Fibroblast of lung (primary cell): ENCODE data around the gene AGPAT4. TPM values are rescaled to one million over a fixed set of nuclear protein-coding genes. Genes with fewer than 3 reads are reported as not detected.

Source experiments
- DNase-seq, 2 donors: peaks; one replicate each; pipeline versions ENCODE4 v3.0.0 to v3.0.0-alpha.2; 2010; ENCODE audit warnings: low read depth in 2 of 2
- H2AFZ ChIP-seq: 2 replicates; pipeline ENCODE4 v1.5.1; 2012; ENCODE audit warnings: low read length, control low read depth, inconsistent platforms
- H3K27ac ChIP-seq: 2 replicates; pipeline ENCODE4 v1.5.1; 2011; ENCODE audit warnings: low read length, control low read depth; ENCODE audit not compliant: insufficient read depth
- H3K27me3 ChIP-seq: 2 replicates; pipeline ENCODE4 v1.5.1; 2011; ENCODE audit warnings: mild to moderate bottlenecking, low read length; ENCODE audit not compliant: control insufficient read depth, insufficient read depth
- H3K36me3 ChIP-seq: 2 replicates; pipeline ENCODE4 v1.5.1; 2011; ENCODE audit warnings: low read length; ENCODE audit not compliant: control insufficient read depth, insufficient read depth
- H3K4me1 ChIP-seq: 2 replicates; pipeline ENCODE4 v1.5.1; 2011; ENCODE audit warnings: low read length; ENCODE audit not compliant: control insufficient read depth, insufficient read depth; ENCODE audit errors: extremely low read depth
- H3K4me2 ChIP-seq: 2 replicates; pipeline ENCODE4 v1.5.1; 2011; ENCODE audit warnings: low read length, control low read depth; ENCODE audit not compliant: insufficient read depth; ENCODE audit errors: extremely low read depth
- H3K4me3 ChIP-seq, 4 experiments: fragments of 200-600 bp in 1 of 4; sonication (generic) in 1 of 4; replicated peaks in 1 of 4; 2 replicates each; pipeline ENCODE4 v1.5.1; 2011 to 2016; ENCODE audit warnings: low read length in 4 of 4, low read depth in 3 of 4, mild to moderate bottlenecking in 3 of 4, control low read depth in 2 of 4, inconsistent platforms in 1 of 4, mixed read lengths in 1 of 4; ENCODE audit not compliant: insufficient read depth in 1 of 4; ENCODE audit errors: control extremely low read depth in 1 of 4
- H3K79me2 ChIP-seq: 2 replicates; pipeline ENCODE4 v1.5.1; 2012; ENCODE audit warnings: mild to moderate bottlenecking, low read length, inconsistent platforms; ENCODE audit not compliant: control insufficient read depth, insufficient read depth
- H3K9ac ChIP-seq: 2 replicates; pipeline ENCODE4 v1.5.1; 2011; ENCODE audit warnings: mild to moderate bottlenecking, low read length, control low read depth; ENCODE audit not compliant: insufficient read depth
- H3K9me3 ChIP-seq: 2 replicates; pipeline ENCODE4 v1.5.1; 2012; ENCODE audit warnings: low read depth, low read length; ENCODE audit not compliant: control insufficient read depth, insufficient read depth
- H4K20me1 ChIP-seq: 2 replicates; pipeline ENCODE4 v1.5.1; 2011; ENCODE audit warnings: low read length; ENCODE audit not compliant: control insufficient read depth, insufficient read depth; ENCODE audit errors: extremely low read depth
- EZH2 ChIP-seq: IDR thresholded peaks from 2 replicates; pipeline ENCODE4 v1.5.1; 2012; ENCODE audit warnings: low read length, control low read depth, mild to moderate bottlenecking; ENCODE audit errors: missing control alignments
- polyA plus RNA-seq, 2 donors: library from polyadenylated mRNA; depleted of rRNA in 1 of 2; stranded (reverse) in 1 of 2; unstranded in 1 of 2; fragments of >200 nt; gene quantifications; 2 replicates each; pipeline ENCODE4 v1.2.1, GENCODE V29; 2011 to 2012; ENCODE audit warnings: missing spikeins in 1 of 2
- total RNA-seq: library from RNA; depleted of rRNA; stranded (reverse); fragments of >200 nt; gene quantifications from 2 replicates; pipeline ENCODE4 v1.2.1, GENCODE V29; 2014
- TF ChIP-seq, protein P1 (sequence below), 2 donors: IDR thresholded peaks in 1 of 2; conservative IDR thresholded peaks in 1 of 2; 1 replicate in 1 of 2; 2 replicates in 1 of 2; pipeline ENCODE4 v1.5.1; 2011 to 2012; ENCODE audit warnings: low read length in 2 of 2, control low read depth in 1 of 2, inconsistent platforms in 1 of 2, low read depth in 1 of 2, mild to moderate bottlenecking in 1 of 2

Gene AGPAT4
- total and polyA plus RNA-seq, 2 donors (not counting 1 experiment from before 2014, with no cell fraction given): 4.7 to 8.4 TPM

DNA sequence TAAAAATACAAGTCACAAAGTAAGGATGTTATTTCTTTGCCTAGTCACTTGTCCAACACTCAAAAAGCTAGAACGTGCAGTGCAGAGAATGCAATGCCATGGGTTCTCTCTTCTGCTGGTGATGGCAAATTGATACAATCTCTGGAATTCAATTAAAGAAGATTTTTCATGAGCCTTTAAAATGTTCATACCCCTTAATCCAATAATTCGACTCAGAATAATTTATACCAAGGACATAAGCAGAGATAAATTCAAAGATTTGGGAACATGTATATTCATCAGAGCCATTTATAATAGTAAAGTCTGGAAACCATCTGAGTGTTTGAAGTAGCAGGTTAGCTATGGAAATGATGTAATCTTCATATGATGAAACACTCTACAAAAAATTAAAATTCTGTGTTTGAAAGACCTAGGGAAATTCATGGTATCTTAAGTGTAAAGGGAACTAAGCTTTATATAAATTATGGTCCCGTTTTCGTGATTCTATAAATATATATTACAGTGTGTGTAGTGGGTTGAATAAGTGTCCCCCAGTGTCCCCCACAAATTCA is 2.8 kb upstream of the AGPAT4 start:
- DNase-seq: no peak

GRCh38 chr6:161274898-161275297 is 1.0 kb upstream of the AGPAT4 start:
- Histone ChIP-seq H3K4me3 (no peak overlapping the region), H3K4me2 (peak overlapping the region; percentile 97), H4K20me1 (no peaks in the 10 kb centered on the region), H3K27ac (no peak overlapping the region), H3K79me2 (peaks cover 9% of the 10 kb centered on the region), H3K36me3 (no peaks in the 10 kb centered on the region), H3K4me1 (peaks cover 2% of the 10 kb centered on the region), H3K9me3 (no peaks in the 10 kb centered on the region), H3K9ac (no peak overlapping the region), H2AFZ (peak overlapping the region; percentile 45), H3K27me3 (no peaks in the 10 kb centered on the region)
- no peak for DNase-seq
- no peak for TF ChIP-seq EZH2
- TF ChIP-seq, protein P1, sequence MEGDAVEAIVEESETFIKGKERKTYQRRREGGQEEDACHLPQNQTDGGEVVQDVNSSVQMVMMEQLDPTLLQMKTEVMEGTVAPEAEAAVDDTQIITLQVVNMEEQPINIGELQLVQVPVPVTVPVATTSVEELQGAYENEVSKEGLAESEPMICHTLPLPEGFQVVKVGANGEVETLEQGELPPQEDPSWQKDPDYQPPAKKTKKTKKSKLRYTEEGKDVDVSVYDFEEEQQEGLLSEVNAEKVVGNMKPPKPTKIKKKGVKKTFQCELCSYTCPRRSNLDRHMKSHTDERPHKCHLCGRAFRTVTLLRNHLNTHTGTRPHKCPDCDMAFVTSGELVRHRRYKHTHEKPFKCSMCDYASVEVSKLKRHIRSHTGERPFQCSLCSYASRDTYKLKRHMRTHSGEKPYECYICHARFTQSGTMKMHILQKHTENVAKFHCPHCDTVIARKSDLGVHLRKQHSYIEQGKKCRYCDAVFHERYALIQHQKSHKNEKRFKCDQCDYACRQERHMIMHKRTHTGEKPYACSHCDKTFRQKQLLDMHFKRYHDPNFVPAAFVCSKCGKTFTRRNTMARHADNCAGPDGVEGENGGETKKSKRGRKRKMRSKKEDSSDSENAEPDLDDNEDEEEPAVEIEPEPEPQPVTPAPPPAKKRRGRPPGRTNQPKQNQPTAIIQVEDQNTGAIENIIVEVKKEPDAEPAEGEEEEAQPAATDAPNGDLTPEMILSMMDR (conservative IDR thresholded peaks at IDR 0.05 in 1 of 2, IDR thresholded peaks at IDR 0.05 in 1 of 2; ENCODE audit: low read depth in 1 of 2, low read length in 2 of 2): no peak

More for the DNA sequence above, 2.8 kb upstream of the AGPAT4 start:
- no peaks in the 10 kb centered on the region for H3K27me3 ChIP-seq
- H4K20me1 ChIP-seq: no peaks in the 10 kb centered on the region
- no peaks in the 10 kb centered on the region for H3K36me3 ChIP-seq
- H2AFZ ChIP-seq: no peak overlapping the region
- no peak for TF ChIP-seq EZH2
- TF ChIP-seq, protein P1 (conservative IDR thresholded peaks at IDR 0.05 in 1 of 2, IDR thresholded peaks at IDR 0.05 in 1 of 2; ENCODE audit: low read depth in 1 of 2, low read length in 2 of 2): no peak
- H3K4me2 ChIP-seq: no peak overlapping the region
- H3K79me2 ChIP-seq: peaks cover 5% of the 10 kb centered on the region
- H3K9me3 ChIP-seq: no peaks in the 10 kb centered on the region
- H3K27ac ChIP-seq: no peak overlapping the region
- no peak overlapping the region for H3K9ac ChIP-seq
- H3K4me1 ChIP-seq: peaks cover 2% of the 10 kb centered on the region
- no peak overlapping the region for H3K4me3 ChIP-seq

GRCh38 chr6:161274488-161274858 is 612 bp upstream of the AGPAT4 start:
- Histone ChIP-seq H3K36me3 (no peaks in the 10 kb centered on the region), H3K9me3 (no peaks in the 10 kb centered on the region), H2AFZ (peak overlapping the region; percentile 93), H3K27me3 (no peaks in the 10 kb centered on the region), H3K79me2 (peaks cover 9% of the 10 kb centered on the region), H3K9ac (peak overlapping the region; percentile 52), H3K4me2 (peak overlapping the region; percentile 97), H3K4me3 (peak overlapping the region; percentile 50 to 94 (median 78)), H3K4me1 (peaks cover 2% of the 10 kb centered on the region), H3K27ac (peak overlapping the region; percentile 82), H4K20me1 (no peaks in the 10 kb centered on the region)
- TF ChIP-seq, protein P1 (conservative IDR thresholded peaks at IDR 0.05 in 1 of 2, IDR thresholded peaks at IDR 0.05 in 1 of 2; ENCODE audit: low read depth in 1 of 2, low read length in 2 of 2): no peak
- TF ChIP-seq EZH2: no peak
- no peak for DNase-seq
